ENCODE data around the gene TLCD5. TPM values are rescaled to one million over a fixed set of nuclear protein-coding genes. Genes with fewer than 3 reads are reported as not detected.

The TLCD5 gene
- total and polyA plus RNA-seq, 2 donors (not counting 1 experiment from before 2014, with no cell fraction given), result 0.17 TPM; not detected in 1

DNA sequence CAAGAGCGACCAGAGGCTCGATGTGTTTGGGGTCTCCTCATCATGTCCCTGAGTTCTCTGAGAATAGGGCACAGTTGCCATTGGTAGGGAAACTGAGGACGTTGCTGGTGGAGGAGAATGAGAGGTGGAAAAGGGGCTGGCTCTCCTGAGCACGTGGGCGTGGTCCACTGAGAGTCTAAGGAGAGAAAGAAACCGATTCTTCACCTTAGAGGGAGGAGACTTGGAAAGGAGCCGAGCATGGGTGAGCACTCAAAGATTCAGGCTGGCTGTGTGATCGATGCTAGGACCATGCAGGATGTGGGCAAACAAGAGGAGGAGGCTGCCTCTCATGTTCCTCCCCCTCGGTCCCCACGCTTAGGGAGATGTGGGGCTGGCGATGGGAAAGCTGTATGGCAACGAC, 19.8 kb upstream of the TLCD5 start:
- Histone ChIP-seq H3K36me3 (replicated peaks in 1 of 2; ENCODE audit: control extremely low read depth in 1 of 2, control insufficient read depth in 1 of 2, extremely low read depth in 1 of 2, insufficient read depth in 2 of 2, low read length in 1 of 2) (no peaks in the 10 kb centered on the region), H3K4me2 (replicated peaks; ENCODE audit: low read depth, low read length, poor library complexity, severe bottlenecking) (no peak overlapping the region), H3K27me3 (replicated peaks in 1 of 4; ENCODE audit: control extremely low read depth in 1 of 4, control insufficient read depth in 3 of 4, insufficient read depth in 4 of 4, low read length in 3 of 4) (peaks cover 0 to 14% (median 6%) of the 10 kb centered on the region in 4 experiments), H2AFZ (ENCODE audit: insufficient read depth, low read depth, low read length, poor library complexity, severe bottlenecking) (no peak overlapping the region), H3K9me3 (ENCODE audit: control extremely low read depth in 1 of 3, control insufficient read depth in 2 of 3, insufficient read depth in 1 of 3, low read length in 2 of 3) (no peaks in the 10 kb centered on the region), H3K4me3 (ENCODE audit: control extremely low read depth in 1 of 5, extremely low read depth in 1 of 5, insufficient read depth in 1 of 5, low read depth in 2 of 5, low read length in 4 of 5) (no peak overlapping the region), H3K79me2 (ENCODE audit: control insufficient read depth, insufficient read depth, low read length) (no peaks in the 10 kb centered on the region), H3K27ac (ENCODE audit: low read length in 2 of 2) (no peak overlapping the region), H3K4me1 (ENCODE audit: control insufficient read depth in 2 of 2, insufficient read depth in 2 of 2, low read length in 2 of 2) (no peaks in the 10 kb centered on the region), H3K9ac (ENCODE audit: low read length) (no peak overlapping the region), H4K20me1 (ENCODE audit: control insufficient read depth, insufficient read depth, low read length, poor library complexity, severe bottlenecking) (no peaks in the 10 kb centered on the region)
- H3K27me3 Mint-ChIP-seq, result peaks cover 15% of the 10 kb centered on the region
- TF ChIP-seq, protein P1, sequence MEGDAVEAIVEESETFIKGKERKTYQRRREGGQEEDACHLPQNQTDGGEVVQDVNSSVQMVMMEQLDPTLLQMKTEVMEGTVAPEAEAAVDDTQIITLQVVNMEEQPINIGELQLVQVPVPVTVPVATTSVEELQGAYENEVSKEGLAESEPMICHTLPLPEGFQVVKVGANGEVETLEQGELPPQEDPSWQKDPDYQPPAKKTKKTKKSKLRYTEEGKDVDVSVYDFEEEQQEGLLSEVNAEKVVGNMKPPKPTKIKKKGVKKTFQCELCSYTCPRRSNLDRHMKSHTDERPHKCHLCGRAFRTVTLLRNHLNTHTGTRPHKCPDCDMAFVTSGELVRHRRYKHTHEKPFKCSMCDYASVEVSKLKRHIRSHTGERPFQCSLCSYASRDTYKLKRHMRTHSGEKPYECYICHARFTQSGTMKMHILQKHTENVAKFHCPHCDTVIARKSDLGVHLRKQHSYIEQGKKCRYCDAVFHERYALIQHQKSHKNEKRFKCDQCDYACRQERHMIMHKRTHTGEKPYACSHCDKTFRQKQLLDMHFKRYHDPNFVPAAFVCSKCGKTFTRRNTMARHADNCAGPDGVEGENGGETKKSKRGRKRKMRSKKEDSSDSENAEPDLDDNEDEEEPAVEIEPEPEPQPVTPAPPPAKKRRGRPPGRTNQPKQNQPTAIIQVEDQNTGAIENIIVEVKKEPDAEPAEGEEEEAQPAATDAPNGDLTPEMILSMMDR (IDR thresholded peaks at IDR 0.05), result no peak
- ChIA-PET CTCF (interaction anchor here (0.8 kb wide), 1 partner anchor 10 kb away, joined by 3 read pairs; no protein-coding TSS in a partner anchor), POLR2A (no interaction called here)
- no peaks in the 10 kb centered on the region for H3K9me3 Mint-ChIP-seq (ENCODE audit: insufficient read depth)
- intact Hi-C loops (cut with micrococcal nuclease), result no loop called here
- no peaks in the 10 kb centered on the region for H3K4me1 Mint-ChIP-seq
- WGBS (ENCODE audit: insufficient coverage), result 94% methylated on average over 12 of the region's 12 CpGs
- peak overlapping the region; percentile 20 for H3K27ac Mint-ChIP-seq
- no peak for ATAC-seq (ENCODE audit: low read depth)
- no peak for DNase-seq
- no peak overlapping the region for H3K4me3 Mint-ChIP-seq

DNA sequence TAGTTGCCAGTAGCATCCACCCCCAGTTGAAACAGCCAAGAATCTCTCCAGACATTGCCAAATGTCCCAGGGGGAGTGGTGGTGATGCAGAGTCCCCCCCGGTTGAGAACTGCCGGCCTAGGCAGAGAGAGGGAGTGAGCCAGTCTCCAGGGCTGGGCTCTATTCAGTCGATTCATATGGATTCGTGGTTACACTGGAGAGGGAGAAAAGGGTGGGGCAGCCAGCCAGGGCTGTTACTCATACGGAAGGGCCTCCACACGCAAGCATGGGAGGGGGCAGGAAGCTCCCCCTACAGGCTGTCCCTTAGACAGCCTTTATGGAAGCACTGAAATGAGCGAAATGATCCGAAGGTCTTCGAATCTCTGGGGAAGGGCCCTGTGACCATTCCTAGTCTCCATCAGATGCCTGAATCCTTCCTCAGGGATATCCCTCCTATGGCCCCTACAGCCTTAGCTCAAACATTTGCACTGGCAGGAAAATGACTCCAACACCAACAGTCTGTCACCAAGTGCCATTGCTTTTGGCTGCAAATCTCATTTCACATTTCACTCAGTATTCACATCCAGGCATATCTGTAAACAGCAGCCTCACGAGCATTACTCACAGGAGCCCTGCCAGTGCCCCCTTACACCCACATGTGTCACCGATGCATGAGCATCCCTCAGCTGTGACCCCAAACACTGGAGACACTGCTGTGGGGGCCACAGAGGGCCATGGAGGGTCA, 18.4 kb upstream of the TLCD5 start:
- ATAC-seq (ENCODE audit: low read depth), result no peak
- Histone ChIP-seq H2AFZ (ENCODE audit: insufficient read depth, low read depth, low read length, poor library complexity, severe bottlenecking) (no peak overlapping the region), H3K27ac (ENCODE audit: low read length in 2 of 2) (no peak overlapping the region), H3K4me1 (ENCODE audit: control insufficient read depth in 2 of 2, insufficient read depth in 2 of 2, low read length in 2 of 2) (no peaks in the 10 kb centered on the region), H3K79me2 (ENCODE audit: control insufficient read depth, insufficient read depth, low read length) (no peaks in the 10 kb centered on the region), H3K4me3 (ENCODE audit: control extremely low read depth in 1 of 5, extremely low read depth in 1 of 5, insufficient read depth in 1 of 5, low read depth in 2 of 5, low read length in 4 of 5) (no peak overlapping the region), H3K36me3 (replicated peaks in 1 of 2; ENCODE audit: control extremely low read depth in 1 of 2, control insufficient read depth in 1 of 2, extremely low read depth in 1 of 2, insufficient read depth in 2 of 2, low read length in 1 of 2) (no peaks in the 10 kb centered on the region), H3K9me3 (ENCODE audit: control extremely low read depth in 1 of 3, control insufficient read depth in 2 of 3, insufficient read depth in 1 of 3, low read length in 2 of 3) (no peaks in the 10 kb centered on the region), H3K9ac (ENCODE audit: low read length) (no peak overlapping the region), H3K27me3 (replicated peaks in 1 of 4; ENCODE audit: control extremely low read depth in 1 of 4, control insufficient read depth in 3 of 4, insufficient read depth in 4 of 4, low read length in 3 of 4) (peaks cover 0 to 17% (median 6%) of the 10 kb centered on the region in 4 experiments), H4K20me1 (ENCODE audit: control insufficient read depth, insufficient read depth, low read length, poor library complexity, severe bottlenecking) (no peaks in the 10 kb centered on the region), H3K4me2 (replicated peaks; ENCODE audit: low read depth, low read length, poor library complexity, severe bottlenecking) (no peak overlapping the region)
- no peak for DNase-seq
- no peak overlapping the region for H3K4me3 Mint-ChIP-seq
- ChIA-PET POLR2A (no interaction called here), CTCF (no interaction called here)
- H3K27me3 Mint-ChIP-seq, result peaks cover 15% of the 10 kb centered on the region
- no peaks in the 10 kb centered on the region for H3K9me3 Mint-ChIP-seq (ENCODE audit: insufficient read depth)
- TF ChIP-seq, protein P1 (IDR thresholded peaks at IDR 0.05), result no peak
- no peak for TF ChIP-seq EZH2 (IDR thresholded peaks at IDR 0.05; ENCODE audit: borderline replicate concordance, insufficient read depth, low read depth, low read length, poor library complexity, severe bottlenecking)
- H3K27ac Mint-ChIP-seq, result no peak overlapping the region
- no peaks in the 10 kb centered on the region for H3K4me1 Mint-ChIP-seq
- 70% methylated on average over 11 of the region's 11 CpGs for WGBS (ENCODE audit: insufficient coverage)
- intact Hi-C loops (cut with micrococcal nuclease), result no loop called here

Data from B cell (primary cell).